ENCODE results near the gene ZBTB16. TPM values are rescaled to one million over a fixed set of nuclear protein-coding genes. Genes with fewer than 3 reads are reported as not detected.

The ZBTB16 gene
- total and polyA plus RNA-seq, 9 donors, result 12.7 to 160 (median 68.7) TPM

DNA sequence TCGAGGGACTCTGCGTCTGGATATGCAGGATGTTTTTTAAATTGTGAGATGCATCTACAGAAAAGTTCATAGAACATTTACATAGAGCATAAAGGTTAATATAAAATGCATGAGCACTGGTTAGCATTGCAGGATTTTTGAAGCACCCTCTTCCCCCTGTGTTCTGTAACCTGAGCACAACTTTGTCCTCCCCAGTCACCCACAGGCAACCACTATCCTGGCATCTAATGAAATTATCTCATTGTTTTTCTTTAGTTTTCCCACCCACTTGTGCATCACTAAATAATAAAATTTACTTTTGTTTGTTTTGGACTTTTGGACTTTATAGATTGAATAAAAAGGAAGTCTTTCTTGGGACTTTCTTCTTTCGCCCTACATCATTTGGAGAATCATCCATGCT, 226.7 kb downstream of the ZBTB16 start:
- 94 to 97% (median 95%) methylated on average over 3 of the region's 3 CpGs for whole genome bisulfite sequencing, 3 donors
- H3K9me3 ChIP-seq, result no peaks in the 10 kb centered on the region
- intact Hi-C loops (cut with DNase I), result no loop called here
- peaks cover 3% of the 10 kb centered on the region for H3K4me1 ChIP-seq (ENCODE audit: insufficient read depth)
- no peak overlapping the region for H3K4me3 ChIP-seq
- no peaks in the 10 kb centered on the region for H3K36me3 ChIP-seq
- DNase-seq, result no peak
- TF ChIP-seq, protein P1, sequence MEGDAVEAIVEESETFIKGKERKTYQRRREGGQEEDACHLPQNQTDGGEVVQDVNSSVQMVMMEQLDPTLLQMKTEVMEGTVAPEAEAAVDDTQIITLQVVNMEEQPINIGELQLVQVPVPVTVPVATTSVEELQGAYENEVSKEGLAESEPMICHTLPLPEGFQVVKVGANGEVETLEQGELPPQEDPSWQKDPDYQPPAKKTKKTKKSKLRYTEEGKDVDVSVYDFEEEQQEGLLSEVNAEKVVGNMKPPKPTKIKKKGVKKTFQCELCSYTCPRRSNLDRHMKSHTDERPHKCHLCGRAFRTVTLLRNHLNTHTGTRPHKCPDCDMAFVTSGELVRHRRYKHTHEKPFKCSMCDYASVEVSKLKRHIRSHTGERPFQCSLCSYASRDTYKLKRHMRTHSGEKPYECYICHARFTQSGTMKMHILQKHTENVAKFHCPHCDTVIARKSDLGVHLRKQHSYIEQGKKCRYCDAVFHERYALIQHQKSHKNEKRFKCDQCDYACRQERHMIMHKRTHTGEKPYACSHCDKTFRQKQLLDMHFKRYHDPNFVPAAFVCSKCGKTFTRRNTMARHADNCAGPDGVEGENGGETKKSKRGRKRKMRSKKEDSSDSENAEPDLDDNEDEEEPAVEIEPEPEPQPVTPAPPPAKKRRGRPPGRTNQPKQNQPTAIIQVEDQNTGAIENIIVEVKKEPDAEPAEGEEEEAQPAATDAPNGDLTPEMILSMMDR (IDR thresholded peaks at IDR 0.05), result no peak
- TF ChIP-seq POLR2A (IDR thresholded peaks at IDR 0.05) (no peak), EP300 (IDR thresholded peaks at IDR 0.05) (no peak)
- no peaks in the 10 kb centered on the region for H3K27me3 ChIP-seq
- H3K27ac ChIP-seq, result no peak overlapping the region

GRCh38 chr11:114287154-114287553, 227.6 kb downstream of the ZBTB16 start:
- WGBS, 3 donors, result 37 to 57% (median 49%) methylated on average over 2 of the region's 2 CpGs
- Histone ChIP-seq H3K27ac (no peak overlapping the region), H3K4me3 (no peak overlapping the region), H3K9me3 (no peaks in the 10 kb centered on the region), H3K4me1 (ENCODE audit: insufficient read depth) (peaks cover 4% of the 10 kb centered on the region), H3K36me3 (no peaks in the 10 kb centered on the region), H3K27me3 (no peaks in the 10 kb centered on the region)
- DNase-seq, result no peak
- TF ChIP-seq POLR2A (IDR thresholded peaks at IDR 0.05), result no peak
- TF ChIP-seq EP300 (IDR thresholded peaks at IDR 0.05), result no peak
- TF ChIP-seq, protein P1 (IDR thresholded peaks at IDR 0.05), result no peak
- intact Hi-C loops (cut with DNase I), result no loop called here

GRCh38 chr11:114288136-114288535, 228.6 kb downstream of the ZBTB16 start:
- TF ChIP-seq EP300 (IDR thresholded peaks at IDR 0.05), result no peak
- TF ChIP-seq, protein P1 (IDR thresholded peaks at IDR 0.05), result no peak
- no peaks in the 10 kb centered on the region for H3K36me3 ChIP-seq
- intact Hi-C loops (cut with DNase I), result no loop called here
- 74 to 82% (median 79%) methylated on average over 2 of the region's 2 CpGs for WGBS, 3 donors
- no peak overlapping the region for H3K4me3 ChIP-seq
- no peaks in the 10 kb centered on the region for H3K9me3 ChIP-seq
- peaks cover 4% of the 10 kb centered on the region for H3K4me1 ChIP-seq (ENCODE audit: insufficient read depth)
- no peak for DNase-seq
- H3K27ac ChIP-seq, result no peak overlapping the region
- no peaks in the 10 kb centered on the region for H3K27me3 ChIP-seq

GRCh38 chr11:114289779-114290178, 230.3 kb downstream of the ZBTB16 start:
- H3K36me3 ChIP-seq, result no peaks in the 10 kb centered on the region
- no peak overlapping the region for H3K27ac ChIP-seq

More at GRCh38 chr11:114289779-114290178, 230.3 kb downstream of the ZBTB16 start:
- TF ChIP-seq, protein P1 (IDR thresholded peaks at IDR 0.05), result no peak
- TF ChIP-seq POLR2A (IDR thresholded peaks at IDR 0.05) (no peak), EP300 (IDR thresholded peaks at IDR 0.05) (no peak)
- Histone ChIP-seq H3K9me3 (no peaks in the 10 kb centered on the region), H3K4me1 (ENCODE audit: insufficient read depth) (peaks cover 6% of the 10 kb centered on the region), H3K4me3 (no peak overlapping the region), H3K27me3 (no peaks in the 10 kb centered on the region)
- intact Hi-C loops (cut with DNase I), result no loop called here
- WGBS, 3 donors, result 84 to 87% (median 85%) methylated on average over 5 of the region's 5 CpGs
- DNase-seq, result no peak

All from ovary (tissue), 9 donors.